IMR-90 (cell line): ENCODE data around the gene TRIM62.

Experiments used
- BHLHE40 ChIP-seq: fragments of 150-350 bp; IDR thresholded peaks from 2 replicates; pipeline ENCODE4 v1.6.1; 2016; ENCODE audit warnings: mild to moderate bottlenecking, low read depth, low read length
- MAZ ChIP-seq: IDR thresholded peaks from 2 replicates; pipeline ENCODE4 v1.6.1; 2012; ENCODE audit warnings: low read depth, mild to moderate bottlenecking, low read length, improper control_type of control experiment, moderate library complexity, borderline replicate concordance
- NFE2L2 ChIP-seq: fragments of 150-350 bp; IDR thresholded peaks from 2 replicates; pipeline ENCODE4 v1.6.1; 2016; ENCODE audit warnings: low read depth, mild to moderate bottlenecking, low read length
- RCOR1 ChIP-seq: IDR thresholded peaks from 2 replicates; pipeline ENCODE4 v1.6.1; 2012; ENCODE audit warnings: mild to moderate bottlenecking, low read length, improper control_type of control experiment; ENCODE audit not compliant: insufficient replicate concordance
- RFX5 ChIP-seq: IDR thresholded peaks from 2 replicates; pipeline ENCODE4 v1.8.0; 2012; ENCODE audit warnings: low read depth, mild to moderate bottlenecking, low read length, moderate library complexity
- TF ChIP-seq, protein P1 (sequence below): fragments of 150-350 bp; IDR thresholded peaks from 2 replicates; pipeline ENCODE4 v1.6.1; 2017; ENCODE audit warnings: mild to moderate bottlenecking, antibody characterized with exemption, low read length, low read depth

- TF ChIP-seq, protein P1, sequence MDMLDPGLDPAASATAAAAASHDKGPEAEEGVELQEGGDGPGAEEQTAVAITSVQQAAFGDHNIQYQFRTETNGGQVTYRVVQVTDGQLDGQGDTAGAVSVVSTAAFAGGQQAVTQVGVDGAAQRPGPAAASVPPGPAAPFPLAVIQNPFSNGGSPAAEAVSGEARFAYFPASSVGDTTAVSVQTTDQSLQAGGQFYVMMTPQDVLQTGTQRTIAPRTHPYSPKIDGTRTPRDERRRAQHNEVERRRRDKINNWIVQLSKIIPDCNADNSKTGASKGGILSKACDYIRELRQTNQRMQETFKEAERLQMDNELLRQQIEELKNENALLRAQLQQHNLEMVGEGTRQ: no peak
- TF ChIP-seq NFE2L2: no peak
- no peak for TF ChIP-seq RFX5
- TF ChIP-seq BHLHE40: no peak
- no peak for TF ChIP-seq MAZ
- no peak for TF ChIP-seq RCOR1
These were observed 33.9 kb downstream of the TRIM62 start for GRCh38 chr1:33147997-33148314.
